ENCODE results near the gene ZNF787. TPM values are rescaled to one million over a fixed set of nuclear protein-coding genes. Genes with fewer than 3 reads are reported as not detected.

Gene ZNF787
- total RNA-seq, 1 donor = 27.5 TPM

- Histone ChIP-seq H4K20me1 (ENCODE audit: insufficient read depth, low read length) (no peaks in the 10 kb centered on the region), H3K27me3 (ENCODE audit: insufficient read depth, low read length) (no peaks in the 10 kb centered on the region), H3K36me3 (ENCODE audit: insufficient read depth, low read length) (no peaks in the 10 kb centered on the region), H3K79me2 (ENCODE audit: insufficient read depth, low read length) (peaks cover 27% of the 10 kb centered on the region), H3K27ac (ENCODE audit: low read depth, low read length) (no peak overlapping the region), H3K4me1 (ENCODE audit: insufficient read depth, low read length) (peaks cover 14% of the 10 kb centered on the region), H2AFZ (ENCODE audit: low read length) (peak overlapping the region; percentile 18), H3K4me2 (ENCODE audit: insufficient read depth, low read length) (peak overlapping the region; percentile 90), H3K4me3 (ENCODE audit: insufficient read depth, low read length) (peak overlapping the region; percentile 76), H3K9me3 (ENCODE audit: low read depth, low read length) (no peaks in the 10 kb centered on the region)
- DNase-seq (ENCODE audit: insufficient read length, low spot score, missing footprints) = peak; percentile 84
- TF ChIP-seq CTCF (IDR thresholded peaks at IDR 0.05; ENCODE audit: extremely low read depth, low read depth, low read length) = no peak
Observed at GRCh38 chr19:56141417-56141993, 20.4 kb upstream of the ZNF787 start.

GRCh38 chr19:56140583-56141416, 19.7 kb upstream of the ZNF787 start, which contains the start of gene ZNF444:
TSS of gene ZNF444 (plus strand) at chr19:56141287. CDS start at chr19:56146912, 5,625 bp downstream.
- peak; percentile 100 for DNase-seq (ENCODE audit: insufficient read length, low spot score, missing footprints)
- no peaks in the 10 kb centered on the region for H3K36me3 ChIP-seq (ENCODE audit: insufficient read depth, low read length)
- peak within 1 kb of the TSS; percentile 76 for H3K4me3 ChIP-seq (ENCODE audit: insufficient read depth, low read length)
- peak within 1 kb of the TSS; percentile 90 for H3K4me2 ChIP-seq (ENCODE audit: insufficient read depth, low read length)
- H3K27me3 ChIP-seq (ENCODE audit: insufficient read depth, low read length) = no peaks in the 10 kb centered on the region
- no peaks in the 10 kb centered on the region for H3K9me3 ChIP-seq (ENCODE audit: low read depth, low read length)
- H3K4me1 ChIP-seq (ENCODE audit: insufficient read depth, low read length) = peaks cover 14% of the 10 kb centered on the region
- H3K79me2 ChIP-seq (ENCODE audit: insufficient read depth, low read length) = peaks cover 27% of the 10 kb centered on the region
- TF ChIP-seq CTCF (IDR thresholded peaks at IDR 0.05; ENCODE audit: extremely low read depth, low read depth, low read length) = no peak
- H3K27ac ChIP-seq (ENCODE audit: low read depth, low read length) = peak within 1 kb of the TSS; percentile 62
- no peaks in the 10 kb centered on the region for H4K20me1 ChIP-seq (ENCODE audit: insufficient read depth, low read length)
- H2AFZ ChIP-seq (ENCODE audit: low read length) = peak within 1 kb of the TSS; percentile 93

- Histone ChIP-seq H3K27ac (ENCODE audit: low read depth, low read length) (peak overlapping the region; percentile 62), H3K4me2 (ENCODE audit: insufficient read depth, low read length) (peak overlapping the region; percentile 90), H3K9me3 (ENCODE audit: low read depth, low read length) (no peaks in the 10 kb centered on the region), H3K4me3 (ENCODE audit: insufficient read depth, low read length) (peak overlapping the region; percentile 76), H3K36me3 (ENCODE audit: insufficient read depth, low read length) (no peaks in the 10 kb centered on the region), H2AFZ (ENCODE audit: low read length) (peak overlapping the region; percentile 93), H3K4me1 (ENCODE audit: insufficient read depth, low read length) (peaks cover 14% of the 10 kb centered on the region), H4K20me1 (ENCODE audit: insufficient read depth, low read length) (no peaks in the 10 kb centered on the region), H3K27me3 (ENCODE audit: insufficient read depth, low read length) (no peaks in the 10 kb centered on the region), H3K79me2 (ENCODE audit: insufficient read depth, low read length) (peaks cover 27% of the 10 kb centered on the region)
- TF ChIP-seq CTCF (IDR thresholded peaks at IDR 0.05; ENCODE audit: extremely low read depth, low read depth, low read length) = no peak
- peak; percentile 48 for DNase-seq (ENCODE audit: insufficient read length, low spot score, missing footprints)
Observed at GRCh38 chr19:56139847-56140582, 18.9 kb upstream of the ZNF787 start.

Measured in osteoblast (primary cell).